Measurements from ENCODE around the gene ARHGEF12. TPM values are rescaled to one million over a fixed set of nuclear protein-coding genes. Genes with fewer than 3 reads are reported as not detected.

ARHGEF12 gene
- polyA plus RNA-seq, 1 experiment, result 16.9 TPM

DNA sequence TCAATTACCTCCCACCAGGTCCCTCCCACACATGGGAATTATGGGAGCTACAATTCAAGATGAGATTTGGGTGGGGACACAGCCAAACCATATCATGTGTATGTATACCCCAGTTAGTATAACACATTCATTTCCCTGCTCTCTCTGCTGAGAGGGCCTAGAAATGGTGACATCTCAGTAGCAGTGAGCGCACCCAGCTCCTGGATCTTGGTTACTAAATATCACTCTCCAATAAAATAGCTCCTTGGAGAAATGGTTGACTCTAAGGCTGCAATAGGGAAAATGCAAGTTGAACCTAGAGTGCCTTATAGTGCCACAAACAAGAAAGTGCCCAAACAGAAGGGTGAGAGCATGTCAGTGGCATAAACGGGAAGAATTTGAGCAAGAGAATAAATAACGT lies 59.6 kb downstream of the ARHGEF12 start:
- TF ChIP-seq CTCF (IDR thresholded peaks at IDR 0.05; ENCODE audit: insufficient read depth, low read depth, low read length), result no peak
- POLR2A ChIA-PET, result no interaction called here
- Histone ChIP-seq H3K27me3 (ENCODE audit: control insufficient read depth, insufficient read depth, low read length) (no peaks in the 10 kb centered on the region), H3K36me3 (ENCODE audit: control insufficient read depth, insufficient read depth, low read length) (no peaks in the 10 kb centered on the region), H3K4me3 (ENCODE audit: low read depth, low read length) (no peak overlapping the region)
- DNase-seq (ENCODE audit: low read depth), result no peak
- CTCF ChIA-PET, result interaction anchor here (1.4 kb wide), 1 partner anchor 60 kb away, joined by 4 read pairs; no protein-coding TSS in a partner anchor

DNA sequence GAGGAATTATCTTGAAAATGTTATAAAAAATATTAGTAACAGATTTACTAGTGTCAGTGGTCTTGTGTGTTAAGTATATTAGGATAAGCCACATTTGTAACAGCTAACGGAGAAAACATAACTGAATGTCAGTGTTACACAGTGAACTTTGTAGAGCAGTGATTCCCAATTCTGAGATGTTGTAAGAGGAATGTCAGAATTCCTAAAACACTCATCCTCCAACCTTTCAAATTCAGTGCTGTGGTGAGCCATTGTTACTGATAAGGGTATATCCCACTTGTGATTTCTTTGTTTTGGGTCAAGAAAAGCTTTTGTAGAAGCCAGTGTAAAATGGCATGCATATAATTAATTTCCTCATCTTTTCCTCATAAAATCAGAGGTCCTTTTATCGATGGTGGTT lies 61.9 kb downstream of the ARHGEF12 start:
- DNase-seq (ENCODE audit: low read depth), result no peak
- Histone ChIP-seq H3K4me3 (ENCODE audit: low read depth, low read length) (no peak overlapping the region), H3K36me3 (ENCODE audit: control insufficient read depth, insufficient read depth, low read length) (no peaks in the 10 kb centered on the region), H3K27me3 (ENCODE audit: control insufficient read depth, insufficient read depth, low read length) (no peaks in the 10 kb centered on the region)
- CTCF ChIA-PET, result no interaction called here
- TF ChIP-seq CTCF (IDR thresholded peaks at IDR 0.05; ENCODE audit: insufficient read depth, low read depth, low read length), result no peak
- POLR2A ChIA-PET, result no interaction called here

DNA sequence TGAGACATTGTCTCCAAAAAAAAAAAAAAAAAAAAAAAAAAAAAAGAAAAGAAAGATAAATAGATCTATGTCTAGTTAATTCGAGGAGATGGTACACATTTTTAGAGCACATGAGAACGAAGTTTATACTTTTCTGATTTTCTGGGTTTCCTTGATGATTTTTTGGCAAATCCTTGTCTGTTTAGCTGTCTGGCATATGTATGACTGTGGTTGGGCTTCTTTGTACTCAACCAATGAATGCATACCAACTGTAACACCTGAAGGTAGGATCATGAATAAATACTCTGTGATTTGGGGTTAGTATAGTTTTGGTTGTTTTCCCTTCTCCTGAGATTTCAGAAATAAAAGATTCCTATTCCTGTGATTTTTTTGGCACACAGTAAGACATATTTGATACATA lies 63.1 kb downstream of the ARHGEF12 start:
- POLR2A ChIA-PET, result no interaction called here

GRCh38 chr11:120400564-120401364 lies 64.6 kb downstream of the ARHGEF12 start:
- ChIA-PET CTCF (interaction anchor here (0.9 to 1.4 kb wide), 3 partner anchors 13 to 67 kb away, joined by 3 to 4 read pairs (median 4); partner anchors contain the start of gene ARHGEF12), POLR2A (interaction anchor here (0.6 to 1.5 kb wide), 3 partner anchors 13 to 345 kb away, joined by 3 to 6 read pairs (median 4); partner anchors contain the start of gene ARHGEF12)
- H3K4me3 ChIP-seq (ENCODE audit: low read depth, low read length), result peak overlapping the region; percentile 7; the same call in 1 of the 2 replicates
- no peak for TF ChIP-seq CTCF (IDR thresholded peaks at IDR 0.05; ENCODE audit: insufficient read depth, low read depth, low read length)
- DNase-seq (ENCODE audit: low read depth), result peak; percentile 96
- no peaks in the 10 kb centered on the region for H3K27me3 ChIP-seq (ENCODE audit: control insufficient read depth, insufficient read depth, low read length)
- H3K36me3 ChIP-seq (ENCODE audit: control insufficient read depth, insufficient read depth, low read length), result no peaks in the 10 kb centered on the region

More for the DNA sequence above, 63.1 kb downstream of the ARHGEF12 start:
- no peaks in the 10 kb centered on the region for H3K36me3 ChIP-seq (ENCODE audit: control insufficient read depth, insufficient read depth, low read length)
- no peak for TF ChIP-seq CTCF (IDR thresholded peaks at IDR 0.05; ENCODE audit: insufficient read depth, low read depth, low read length)
- no peak overlapping the region for H3K4me3 ChIP-seq (ENCODE audit: low read depth, low read length)
- DNase-seq (ENCODE audit: low read depth), result no peak
- CTCF ChIA-PET, result no interaction called here
- H3K27me3 ChIP-seq (ENCODE audit: control insufficient read depth, insufficient read depth, low read length), result no peaks in the 10 kb centered on the region

DNA sequence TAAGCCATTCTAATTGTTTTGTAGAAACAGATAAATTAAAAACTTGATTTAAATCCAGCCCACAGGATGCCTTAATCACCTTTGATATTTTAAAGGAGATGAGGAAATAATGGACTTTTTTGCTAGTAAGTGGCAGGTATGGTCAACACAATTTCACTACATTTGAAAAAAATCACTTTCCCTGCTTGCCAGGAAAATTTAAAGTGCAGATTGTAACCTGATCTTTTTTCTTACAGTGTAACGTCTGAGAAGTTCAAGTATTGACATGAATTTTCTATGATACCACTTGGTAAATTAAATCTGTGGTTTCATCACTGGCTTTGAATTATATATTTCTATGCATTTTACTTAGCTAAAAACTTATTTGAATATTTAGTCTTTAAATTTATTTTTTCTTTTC lies 65.3 kb downstream of the ARHGEF12 start:
- no peak for TF ChIP-seq CTCF (IDR thresholded peaks at IDR 0.05; ENCODE audit: insufficient read depth, low read depth, low read length)
- POLR2A ChIA-PET, result interaction anchor here (1.5 kb wide), 1 partner anchor 12 kb away, joined by 6 read pairs; no protein-coding TSS in a partner anchor
- DNase-seq (ENCODE audit: low read depth), result no peak
- Histone ChIP-seq H3K27me3 (ENCODE audit: control insufficient read depth, insufficient read depth, low read length) (no peaks in the 10 kb centered on the region), H3K4me3 (ENCODE audit: low read depth, low read length) (no peak overlapping the region), H3K36me3 (ENCODE audit: control insufficient read depth, insufficient read depth, low read length) (no peaks in the 10 kb centered on the region)
- CTCF ChIA-PET, result interaction anchor here (1.2 to 1.4 kb wide), 2 partner anchors 12 to 66 kb away, joined by 4 read pairs; partner anchors contain the start of gene ARHGEF12

Data from BJ (cell line).